Natural killer cell (primary cell): ENCODE measurements around the gene OBSCN. TPM values are rescaled to one million over a fixed set of nuclear protein-coding genes. Genes with fewer than 3 reads are reported as not detected.

Experiments
- ATAC-seq, 3 donors: fragments of 150-1000 bp in 2 of 3; fragments of 200-7000 bp in 1 of 3; cut with Tn5 transposase; 1 replicate in 1 of 3; 2 replicates in 2 of 3; pipeline ENCODE4 v1.10.0; 2021; ENCODE audit warnings: mild to moderate bottlenecking in 2 of 3, moderate library complexity in 2 of 3
- DNase-seq, 2 donors: peaks; one replicate each; pipeline versions ENCODE4 v3.0.0 to v3.0.0-alpha.2; 2013 to 2021; ENCODE audit warnings: mixed read lengths in 1 of 2
- H3K27ac ChIP-seq: one replicate; pipeline ENCODE4 v1.5.1; 2013; ENCODE audit warnings: mild to moderate bottlenecking, low read length
- H3K27me3 ChIP-seq: one replicate; pipeline ENCODE4 v1.6.1; 2013; ENCODE audit warnings: low read length; ENCODE audit not compliant: control insufficient read depth, insufficient read depth
- H3K36me3 ChIP-seq: one replicate; pipeline ENCODE4 v1.6.1; 2013; ENCODE audit warnings: low read length; ENCODE audit not compliant: control insufficient read depth, insufficient read depth
- H3K4me1 ChIP-seq: one replicate; pipeline ENCODE4 v1.6.1; 2013; ENCODE audit warnings: low read length; ENCODE audit not compliant: control insufficient read depth, insufficient read depth
- H3K4me3 ChIP-seq: one replicate; pipeline ENCODE4 v1.5.1; 2013; ENCODE audit warnings: low read length
- H3K9me3 ChIP-seq: one replicate; pipeline ENCODE4 v1.6.1; 2013; ENCODE audit warnings: low read length; ENCODE audit not compliant: control insufficient read depth, insufficient read depth
- H3K27ac Mint-ChIP-seq, 2 donors: one replicate each; pipeline ENCODE4 v1.8.0; 2022; ENCODE audit warnings: mild to moderate bottlenecking in 2 of 2, mixed read lengths in 2 of 2, moderate library complexity in 1 of 2
- H3K27me3 Mint-ChIP-seq, 2 donors: one replicate each; pipeline ENCODE4 v1.8.0; 2022; ENCODE audit warnings: low read depth in 2 of 2, mixed read lengths in 2 of 2
- H3K36me3 Mint-ChIP-seq: one replicate; pipeline ENCODE4 v1.8.0; 2022; ENCODE audit warnings: mixed read lengths
- H3K4me1 Mint-ChIP-seq, 2 donors: one replicate each; pipeline ENCODE4 v1.8.0; 2022; ENCODE audit warnings: mixed read lengths in 2 of 2
- H3K4me3 Mint-ChIP-seq: one replicate; pipeline ENCODE4 v1.8.0; 2022; ENCODE audit warnings: mild to moderate bottlenecking, moderate library complexity, mixed read lengths
- H3K9me3 Mint-ChIP-seq, 2 donors: one replicate each; pipeline ENCODE4 v1.8.0; 2022; ENCODE audit warnings: mixed read lengths in 2 of 2
- WGBS: methylation state at CpG from one replicate; pipeline ENCODE4 v1.1.7; 2013; ENCODE audit warnings: missing lambda C conversion rate; ENCODE audit not compliant: insufficient coverage; 5-methylcytosine and 5-hydroxymethylcytosine counted together
- intact Hi-C: fragments of 100-400 bp; cut with micrococcal nuclease; formaldehyde crosslinking; loops from one replicate; pipeline ENCODE4 v1.14.2; 2022
- total RNA-seq, 4 donors: library from RNA; stranded (reverse); fragments of 120-200 nt in 1 of 4; gene quantifications; one replicate each; pipeline versions ENCODE4 v1.2.3 to v1.2.4, GENCODE V29; 2013 to 2022
- TF ChIP-seq, protein P1 (sequence below): fragments of 200-600 bp; IDR thresholded peaks from one replicate; pipeline ENCODE4 v1.8.0; 2022; ENCODE audit warnings: antibody characterized with exemption

The OBSCN gene
- total RNA-seq, 3 donors from 2014 or later (not counting 1 experiment from before 2014, with no cell fraction given): 9.6 to 30.0 (median 14.3) TPM

DNA sequence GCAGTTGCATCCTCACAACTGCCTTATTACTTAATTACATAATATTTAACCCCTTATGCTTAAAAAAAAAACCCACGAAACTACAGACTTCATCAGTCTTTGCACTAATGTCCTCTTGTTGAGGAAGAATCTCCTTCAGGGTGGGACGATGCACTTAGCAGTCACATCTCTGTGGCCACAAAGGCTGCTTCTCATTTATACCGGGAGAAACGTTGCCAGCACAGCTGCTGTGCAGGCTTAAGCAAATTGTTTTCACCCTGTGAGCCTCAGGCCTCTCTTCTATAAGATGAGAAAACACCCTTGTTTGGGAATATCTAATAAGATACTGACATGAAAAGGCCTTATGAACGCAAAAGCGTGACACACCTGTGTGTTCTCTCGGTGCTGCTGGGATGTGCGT is 2.9 kb upstream of the OBSCN start:
- H3K27me3 Mint-ChIP-seq: no peaks in the 10 kb centered on the region
- no peak for DNase-seq
- H3K9me3 Mint-ChIP-seq: no peaks in the 10 kb centered on the region
- no peak overlapping the region for H3K4me3 Mint-ChIP-seq
- no peaks in the 10 kb centered on the region for H3K27me3 ChIP-seq
- no peaks in the 10 kb centered on the region for H3K4me1 Mint-ChIP-seq
- TF ChIP-seq, protein P1, sequence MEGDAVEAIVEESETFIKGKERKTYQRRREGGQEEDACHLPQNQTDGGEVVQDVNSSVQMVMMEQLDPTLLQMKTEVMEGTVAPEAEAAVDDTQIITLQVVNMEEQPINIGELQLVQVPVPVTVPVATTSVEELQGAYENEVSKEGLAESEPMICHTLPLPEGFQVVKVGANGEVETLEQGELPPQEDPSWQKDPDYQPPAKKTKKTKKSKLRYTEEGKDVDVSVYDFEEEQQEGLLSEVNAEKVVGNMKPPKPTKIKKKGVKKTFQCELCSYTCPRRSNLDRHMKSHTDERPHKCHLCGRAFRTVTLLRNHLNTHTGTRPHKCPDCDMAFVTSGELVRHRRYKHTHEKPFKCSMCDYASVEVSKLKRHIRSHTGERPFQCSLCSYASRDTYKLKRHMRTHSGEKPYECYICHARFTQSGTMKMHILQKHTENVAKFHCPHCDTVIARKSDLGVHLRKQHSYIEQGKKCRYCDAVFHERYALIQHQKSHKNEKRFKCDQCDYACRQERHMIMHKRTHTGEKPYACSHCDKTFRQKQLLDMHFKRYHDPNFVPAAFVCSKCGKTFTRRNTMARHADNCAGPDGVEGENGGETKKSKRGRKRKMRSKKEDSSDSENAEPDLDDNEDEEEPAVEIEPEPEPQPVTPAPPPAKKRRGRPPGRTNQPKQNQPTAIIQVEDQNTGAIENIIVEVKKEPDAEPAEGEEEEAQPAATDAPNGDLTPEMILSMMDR: no peak
- no peaks in the 10 kb centered on the region for H3K36me3 Mint-ChIP-seq
- no peak overlapping the region for H3K4me3 ChIP-seq
- no peaks in the 10 kb centered on the region for H3K9me3 ChIP-seq
- no peaks in the 10 kb centered on the region for H3K4me1 ChIP-seq
- no peak overlapping the region for H3K27ac Mint-ChIP-seq
- no peak overlapping the region for H3K27ac ChIP-seq
- intact Hi-C loops: no loop called here
- ATAC-seq: no peak
- WGBS: 69% methylated on average over 8 of the region's 8 CpGs
- no peaks in the 10 kb centered on the region for H3K36me3 ChIP-seq

DNA sequence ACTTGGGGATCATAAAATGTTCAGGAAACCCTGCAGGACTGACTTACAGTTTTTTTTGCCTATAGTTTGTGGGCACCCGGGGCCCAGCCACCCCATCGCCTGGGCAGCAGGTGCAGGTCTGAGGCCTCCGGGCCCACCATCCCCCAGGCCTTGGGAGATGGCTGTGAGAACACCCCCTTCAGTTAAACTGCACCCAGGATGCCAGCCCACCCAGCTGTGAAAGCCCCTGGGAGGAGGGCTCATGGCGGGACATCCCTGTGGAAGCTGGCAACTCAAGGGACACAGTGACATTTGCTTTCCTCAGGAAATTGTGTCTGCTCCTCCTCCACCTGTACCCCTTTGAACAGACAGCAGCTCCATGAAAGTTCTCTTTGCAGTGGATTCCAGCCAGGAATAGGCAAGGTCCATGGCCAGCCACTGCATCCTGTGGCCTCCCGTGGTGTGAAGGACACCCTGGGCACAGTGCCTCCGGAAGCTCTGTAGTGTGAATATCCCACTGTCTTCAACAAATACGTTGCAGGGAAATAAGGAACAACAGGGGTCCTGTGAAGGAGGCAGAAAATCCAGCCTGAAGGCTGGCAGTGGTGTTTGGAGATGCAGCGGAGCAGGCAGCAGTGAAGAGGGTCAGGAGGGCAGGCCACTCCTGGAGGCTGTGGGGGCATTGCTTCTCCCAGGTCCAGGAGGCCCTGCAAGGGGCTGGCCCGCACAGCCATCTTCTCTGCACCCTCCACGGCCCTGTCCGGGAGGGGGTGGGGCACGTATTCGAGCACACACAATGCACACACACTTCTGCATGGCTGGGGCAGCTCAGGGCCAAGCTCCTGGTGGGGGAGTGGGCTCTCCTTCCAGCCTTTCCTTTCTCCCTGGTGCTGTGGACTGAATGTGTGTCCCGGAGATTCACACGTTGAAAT is 2.1 kb upstream of the OBSCN start:
- Histone ChIP-seq H3K27ac (no peak overlapping the region), H3K36me3 (no peaks in the 10 kb centered on the region)
- ATAC-seq: no peak

DNA sequence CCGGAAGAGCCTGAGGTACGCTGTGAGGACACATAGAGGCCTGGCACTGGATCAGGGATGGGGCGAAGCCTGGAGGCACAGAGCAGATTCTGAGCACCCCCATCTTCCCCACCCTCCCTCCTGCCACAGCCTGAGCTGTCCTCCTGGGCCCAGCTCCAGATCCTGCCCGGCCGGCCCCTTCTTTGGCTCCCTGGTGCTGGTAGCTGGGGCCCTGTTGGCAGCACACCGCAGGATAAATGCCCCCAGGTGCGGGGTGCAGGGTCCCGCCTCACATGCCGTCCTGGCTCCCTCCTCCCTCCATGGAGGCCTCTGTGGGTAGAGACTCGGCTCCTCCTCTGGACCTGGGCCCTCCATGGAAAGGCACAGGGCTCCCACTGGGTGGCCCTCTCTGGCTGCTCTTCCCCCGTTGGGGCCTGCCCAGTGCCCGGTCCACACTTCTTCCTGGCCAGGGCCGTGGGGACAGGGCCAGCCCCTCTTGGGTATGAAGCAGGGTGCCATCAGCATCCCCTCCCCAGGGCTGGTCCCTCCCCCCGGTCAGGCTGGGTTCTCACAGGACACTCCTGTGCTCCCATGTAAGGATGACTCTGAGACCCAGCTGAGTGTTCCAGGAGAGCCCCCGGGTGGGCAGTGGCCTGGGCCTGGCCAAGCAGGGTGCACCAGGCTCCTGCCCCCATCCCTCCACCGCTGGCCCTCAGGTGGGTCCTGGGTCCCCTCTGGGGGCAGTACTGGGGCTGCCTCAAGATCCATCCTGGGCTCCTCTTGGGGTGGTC is 1.1 kb upstream of the OBSCN start:
- TF ChIP-seq, protein P1: no peak
- no peaks in the 10 kb centered on the region for H3K27me3 ChIP-seq
- intact Hi-C loops: no loop called here
- H3K36me3 ChIP-seq: no peaks in the 10 kb centered on the region
- DNase-seq (no peak), ATAC-seq (no peak)
- 73% methylated on average over 16 of the region's 16 CpGs for WGBS
- Mint-ChIP-seq H3K4me1 (no peaks in the 10 kb centered on the region), H3K27me3 (no peaks in the 10 kb centered on the region), H3K9me3 (no peaks in the 10 kb centered on the region), H3K27ac (no peak overlapping the region), H3K4me3 (no peak overlapping the region), H3K36me3 (no peaks in the 10 kb centered on the region)
- H3K4me3 ChIP-seq: no peak overlapping the region
- no peak overlapping the region for H3K27ac ChIP-seq
- H3K4me1 ChIP-seq: no peaks in the 10 kb centered on the region
- no peaks in the 10 kb centered on the region for H3K9me3 ChIP-seq

More for the DNA sequence above, 2.1 kb upstream of the OBSCN start:
- whole genome bisulfite sequencing: 47% methylated on average over 15 of the region's 15 CpGs
- Histone ChIP-seq H3K27me3 (no peaks in the 10 kb centered on the region), H3K9me3 (no peaks in the 10 kb centered on the region), H3K4me3 (no peak overlapping the region), H3K4me1 (no peaks in the 10 kb centered on the region)
- H3K4me1 Mint-ChIP-seq: no peaks in the 10 kb centered on the region
- no peak overlapping the region for H3K4me3 Mint-ChIP-seq
- DNase-seq: no peak
- H3K27me3 Mint-ChIP-seq: no peaks in the 10 kb centered on the region
- intact Hi-C loops: no loop called here
- H3K27ac Mint-ChIP-seq: no peak overlapping the region
- TF ChIP-seq, protein P1: no peak
- H3K9me3 Mint-ChIP-seq: no peaks in the 10 kb centered on the region
- no peaks in the 10 kb centered on the region for H3K36me3 Mint-ChIP-seq
